ENCODE measurements around the gene ZNRF3.
A peak's percentile ranks its signal among the peaks of the same experiment; 100 is the strongest.
"Not testable (repeated sequence)": the region's sequence is repeated elsewhere in the genome, so short reads cannot be mapped to it uniquely, and the experiment has no call there.

The ZNRF3 gene

DNA sequence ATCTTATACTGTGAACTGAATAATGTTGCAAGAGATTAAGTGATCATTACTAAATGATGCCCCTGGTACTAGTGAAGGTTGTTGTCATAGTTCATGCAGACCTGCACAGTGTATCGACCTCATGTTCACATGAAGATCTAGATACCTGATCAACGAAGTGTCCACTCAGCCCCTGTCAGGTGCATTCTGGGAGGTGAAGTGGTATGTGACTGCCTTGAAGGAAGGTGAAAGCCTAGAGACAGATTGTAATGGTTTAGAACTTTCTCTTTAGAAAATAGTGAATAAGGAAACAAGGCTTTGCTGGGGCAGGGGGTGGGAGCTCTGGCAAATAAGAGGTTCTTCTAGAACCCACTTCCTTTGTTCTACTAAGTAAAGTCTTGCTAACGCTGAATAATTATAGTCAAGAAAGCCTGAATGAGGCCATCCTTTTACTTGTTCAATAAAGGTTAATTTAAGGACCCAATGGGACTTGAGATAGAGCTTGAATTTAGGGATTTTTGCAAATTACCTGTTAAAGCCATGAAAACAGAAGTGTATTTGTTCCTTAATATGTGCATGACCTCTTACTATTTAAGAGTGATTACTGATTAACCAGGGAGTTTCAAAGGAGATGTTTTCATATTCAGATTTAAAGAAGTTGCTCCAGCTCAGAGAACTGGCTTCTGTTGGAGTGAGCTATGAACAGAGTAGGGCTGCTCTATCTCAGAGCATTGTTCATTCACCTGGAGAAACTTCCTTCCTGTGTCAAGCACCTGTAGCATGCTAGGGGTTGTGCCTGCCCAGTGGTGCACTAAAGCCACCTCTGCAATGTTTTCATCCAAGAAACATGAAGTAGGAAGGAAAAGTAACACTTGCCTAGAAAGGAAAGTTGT is 132.9 kb downstream of the ZNRF3 start:
- DNase-seq, result no peak

DNA sequence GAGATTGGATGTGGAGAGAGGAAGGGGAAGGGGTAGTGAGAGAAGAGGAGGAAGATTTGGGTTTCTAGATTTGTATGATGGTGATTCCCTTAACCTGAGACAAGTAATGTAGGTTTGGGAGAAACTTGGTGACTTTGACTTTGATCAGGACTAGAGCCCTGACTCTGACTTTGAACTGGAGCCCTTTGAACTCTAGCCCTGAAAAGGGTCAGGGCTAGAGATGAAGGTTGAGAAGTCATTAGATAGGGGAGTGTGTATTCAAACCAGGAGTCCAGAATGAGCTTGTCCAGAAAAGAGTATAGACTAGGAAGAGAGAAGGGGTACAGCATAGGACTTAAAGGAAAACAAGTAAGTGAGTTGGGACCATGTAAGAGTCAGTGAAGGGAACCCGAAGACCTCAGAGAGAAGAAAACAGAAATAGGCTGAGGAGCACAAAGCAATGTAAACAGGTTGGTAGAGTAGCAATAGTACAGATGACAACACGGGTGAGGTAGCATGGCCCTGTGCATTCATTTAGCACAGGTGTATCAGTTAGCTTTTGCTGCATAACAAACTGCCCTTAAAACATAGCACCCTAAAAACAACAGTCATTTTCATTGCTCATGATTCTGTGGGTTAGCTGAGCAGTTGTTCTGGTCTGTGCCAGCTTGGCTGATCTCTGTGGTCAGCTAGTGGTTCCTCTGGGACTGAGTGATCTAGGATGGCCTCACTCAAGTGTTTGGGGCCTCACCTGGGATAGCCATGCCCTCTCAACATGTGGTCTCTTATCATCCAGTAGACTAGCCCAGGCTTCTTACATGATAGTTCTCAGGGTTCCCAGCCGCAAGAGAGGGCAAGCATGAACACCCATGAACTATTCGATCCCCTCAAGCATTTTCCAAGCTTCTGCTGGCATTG is 135.2 kb downstream of the ZNRF3 start:
- DNase-seq, result no peak

DNA sequence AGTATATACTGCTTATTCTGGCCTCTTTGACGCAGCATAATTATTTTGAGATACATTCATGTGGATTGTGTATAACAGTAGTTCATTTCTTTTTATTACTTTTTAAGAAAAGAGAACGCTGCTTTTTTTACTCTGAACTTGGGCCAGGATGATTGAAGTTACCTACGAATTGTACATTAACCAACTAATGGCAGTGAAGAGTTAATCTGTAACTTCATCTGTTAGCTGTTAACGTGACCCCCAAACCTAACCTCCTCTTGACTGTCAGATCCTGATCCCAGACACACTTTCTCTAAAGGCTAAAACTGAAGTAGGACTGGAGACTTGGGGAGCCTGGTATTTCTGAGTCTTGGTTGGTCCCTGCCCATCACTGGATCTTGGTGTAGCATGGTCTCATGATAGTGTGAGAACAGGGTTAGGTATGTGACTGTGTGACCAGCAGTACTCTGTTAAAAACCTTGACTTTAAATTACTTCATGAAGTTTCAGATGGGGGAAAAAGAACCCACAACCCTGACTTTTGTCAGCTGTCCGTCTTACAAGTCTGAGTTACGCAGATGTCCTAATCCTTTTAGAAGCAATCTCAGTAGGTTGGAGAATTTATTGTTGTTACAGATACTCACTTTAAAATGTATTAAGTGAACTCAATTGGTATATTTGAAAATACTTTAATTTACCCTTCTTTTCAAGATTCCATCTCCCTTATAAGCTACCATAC is 138.9 kb downstream of the ZNRF3 start:
- DNase-seq, result no peak

DNA sequence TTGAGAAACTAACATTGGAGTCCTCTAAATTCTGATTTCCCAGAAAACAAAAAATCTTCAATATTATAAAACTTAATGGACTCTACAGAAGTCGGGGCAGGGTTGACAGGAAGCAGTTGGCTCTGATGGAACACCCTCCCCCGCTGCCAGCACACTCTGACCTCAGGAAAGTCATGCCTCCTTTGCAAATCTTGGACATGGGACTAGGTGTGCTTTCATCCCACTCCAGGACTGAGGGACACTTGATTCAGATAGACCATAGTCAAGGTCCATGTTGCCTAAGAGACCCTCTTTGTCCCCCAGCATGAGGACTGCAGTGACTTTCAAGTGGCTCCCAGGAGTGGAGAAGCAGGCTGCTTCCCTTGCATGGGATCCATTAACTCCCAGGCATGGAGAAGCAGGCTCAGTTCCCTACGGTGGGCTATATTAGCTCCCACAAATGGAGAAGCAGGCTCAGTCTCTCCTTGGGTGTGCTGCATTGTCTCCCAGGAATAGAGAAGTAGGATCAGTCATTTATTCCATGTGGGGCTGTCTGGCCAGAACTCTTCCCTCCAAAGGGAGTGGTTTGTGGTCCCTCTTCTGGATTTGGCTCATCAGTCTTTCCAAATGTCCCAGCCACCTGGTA is 139.9 kb downstream of the ZNRF3 start:
- no peak for DNase-seq

DNA sequence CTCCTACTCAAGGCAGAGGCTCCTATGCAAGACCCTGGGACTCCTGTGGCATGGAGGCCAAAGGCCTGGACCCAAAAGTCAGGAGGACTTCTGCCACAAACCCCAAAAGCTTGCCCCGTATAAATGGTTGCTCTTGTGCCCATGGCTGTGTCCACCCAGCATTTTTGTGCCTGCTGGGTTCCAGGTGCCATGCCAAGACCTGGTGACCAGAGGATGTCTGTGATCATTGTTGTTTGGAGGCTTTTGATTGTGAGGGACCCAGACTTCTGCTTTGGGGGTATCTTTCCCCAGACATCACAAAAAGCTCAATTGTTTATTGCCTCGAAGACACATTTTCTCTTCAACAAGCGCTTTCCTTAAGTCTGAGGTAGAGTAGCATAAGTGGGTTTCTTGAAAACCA is 143.2 kb downstream of the ZNRF3 start:
- DNase-seq, result no peak

DNA sequence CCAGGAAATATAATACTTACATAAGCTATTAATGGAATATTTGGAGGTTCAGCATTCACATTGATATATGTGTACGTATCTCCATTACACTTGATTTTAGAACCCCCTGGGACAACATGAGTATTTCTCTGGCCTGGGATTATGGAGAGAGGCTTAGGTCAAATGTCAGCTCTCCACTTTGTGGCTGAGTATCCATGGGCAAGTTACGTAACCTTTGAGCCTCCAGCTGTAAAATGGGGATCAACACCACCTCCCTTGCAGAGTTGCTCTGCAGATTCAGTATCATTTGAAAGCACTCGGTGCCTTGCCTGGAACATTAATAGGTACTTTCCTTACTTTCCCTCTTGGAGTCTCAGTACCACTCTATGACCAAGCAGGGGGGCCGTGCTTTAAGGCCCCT is 145.1 kb downstream of the ZNRF3 start:
- DNase-seq, result no peak

DNA sequence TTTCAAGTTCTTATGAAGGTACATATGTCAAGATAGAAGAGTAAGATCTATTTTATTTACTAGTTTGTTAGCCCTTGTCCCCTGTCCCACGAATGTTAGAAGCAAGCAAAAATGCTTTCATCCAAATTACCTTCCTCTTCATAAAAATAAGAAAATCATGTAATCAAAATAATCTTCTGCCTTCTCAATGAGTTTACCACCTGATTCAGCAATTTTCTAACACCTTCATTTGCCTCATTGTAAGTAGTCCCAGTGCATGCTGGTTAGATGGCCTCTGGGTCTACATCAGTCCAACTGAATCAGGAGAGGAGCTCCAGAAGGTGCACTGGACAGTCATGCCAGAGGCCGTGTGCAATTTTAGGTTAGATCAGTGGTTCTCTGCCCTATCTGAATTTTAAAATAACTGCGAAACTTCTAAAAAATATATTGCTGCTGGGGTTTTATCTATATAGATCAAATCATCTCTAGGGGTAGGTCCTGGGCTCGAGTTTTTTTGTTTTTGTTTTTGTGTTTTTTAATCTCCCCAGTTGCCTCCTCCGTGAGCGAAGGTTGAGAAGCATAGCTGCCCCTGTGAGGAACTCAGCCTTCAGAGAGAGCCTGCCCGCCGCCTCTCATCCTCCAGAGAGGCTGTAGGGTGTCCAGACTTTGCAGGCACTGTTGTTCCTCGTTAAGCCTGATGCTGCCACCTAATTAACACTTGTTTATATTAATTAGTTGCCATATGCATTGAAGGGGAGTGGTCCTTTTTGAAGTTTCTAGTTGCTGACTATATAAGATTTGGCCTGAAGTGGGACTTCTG is 146.0 kb downstream of the ZNRF3 start:
- no peak for DNase-seq

DNA sequence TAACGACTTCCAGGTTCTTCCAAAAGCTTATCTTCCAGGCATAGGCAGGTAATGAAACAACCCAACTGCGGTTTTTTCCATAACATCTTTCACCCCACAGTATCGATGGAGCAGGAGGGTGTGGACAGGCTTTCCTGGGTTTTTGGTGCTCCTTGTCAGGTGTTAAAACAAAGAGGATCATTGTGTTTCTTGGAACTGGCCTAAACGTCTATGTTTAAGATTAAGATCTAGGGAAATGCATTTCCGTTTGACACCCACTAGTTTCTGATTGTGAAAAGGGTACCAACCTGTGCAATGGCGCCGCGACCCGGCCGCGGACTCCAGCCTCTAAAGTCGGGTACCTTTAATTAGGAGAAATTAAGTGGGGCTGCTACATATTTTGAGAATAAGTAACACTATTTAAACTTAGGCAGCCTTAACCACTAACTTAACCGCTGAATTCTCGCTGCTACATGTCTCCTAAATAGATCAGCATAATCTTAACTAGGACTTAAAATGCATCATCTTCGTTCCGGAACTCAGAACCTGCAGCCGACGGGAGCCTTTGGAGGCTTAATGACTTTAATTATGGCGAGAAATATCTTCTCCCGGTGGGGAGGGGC is 146.7 kb downstream of the ZNRF3 start:
- no peak for DNase-seq

DNA sequence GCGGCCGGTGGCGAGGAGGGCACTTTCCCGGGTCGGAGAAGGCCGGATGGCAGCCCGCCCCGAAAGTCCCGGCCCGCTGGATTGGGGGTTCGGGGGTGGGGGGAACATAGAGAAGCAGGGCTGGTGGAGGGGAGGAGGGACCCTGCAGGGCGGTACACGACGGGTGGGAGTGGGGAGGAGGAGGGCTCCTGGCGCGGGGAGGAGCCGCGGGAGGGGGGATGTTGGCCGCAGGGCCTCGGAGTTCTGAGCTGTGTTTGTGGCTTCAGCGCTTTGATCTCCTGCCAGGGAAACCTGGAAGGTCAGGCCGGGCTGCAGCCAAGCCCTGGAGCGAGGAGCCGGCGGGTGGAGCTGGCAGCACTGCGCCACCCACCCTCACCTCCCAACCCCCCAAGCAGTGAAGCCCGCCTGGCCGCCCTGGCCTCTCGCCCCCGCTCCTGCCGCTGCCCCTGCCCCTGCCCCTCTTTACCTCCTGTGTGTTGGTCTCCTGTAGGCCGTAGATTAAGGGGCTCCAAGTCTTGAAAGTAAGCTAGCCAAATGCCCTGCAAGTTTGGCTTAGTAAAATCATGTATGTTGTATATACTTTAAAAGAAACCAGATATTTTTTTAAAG is 147.3 kb downstream of the ZNRF3 start:
- no peak for DNase-seq

DNA sequence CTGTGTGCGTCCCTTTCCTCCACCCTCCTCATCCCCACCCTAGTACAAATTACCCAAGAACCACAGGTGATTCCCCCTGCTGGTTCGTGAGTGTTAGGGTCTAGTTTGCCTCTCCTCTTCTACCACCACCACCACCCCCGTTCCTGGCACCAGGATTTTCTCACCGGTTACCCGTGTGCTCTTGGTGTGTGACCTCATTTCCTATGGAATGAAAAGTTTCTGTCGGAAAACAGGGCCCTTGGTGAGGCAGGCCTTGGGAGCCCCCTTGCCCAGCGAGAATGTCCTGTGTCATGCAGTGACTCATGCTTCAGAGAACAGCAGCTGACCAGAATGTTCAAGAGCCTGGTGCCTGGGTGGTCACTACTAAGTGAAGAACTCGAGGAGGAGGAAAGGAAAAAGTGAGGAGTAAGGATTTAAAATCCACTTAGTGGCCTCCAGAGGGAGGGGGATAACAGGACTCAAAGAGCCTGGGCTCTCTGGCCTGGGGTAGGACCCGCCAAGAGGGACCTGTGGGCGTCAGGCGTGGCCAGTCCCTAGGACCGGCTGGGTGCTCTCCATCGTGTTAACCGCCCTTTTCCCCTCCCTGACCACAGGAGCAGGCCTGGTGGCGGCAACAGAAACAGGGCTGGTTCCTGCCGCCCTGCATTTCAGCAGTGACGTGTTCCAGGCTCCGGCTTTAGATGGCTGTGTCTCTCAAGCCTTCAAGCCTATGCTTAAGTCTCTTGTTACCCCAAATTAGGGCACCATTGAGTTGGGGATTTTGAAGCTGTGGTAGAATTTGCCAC is 148.0 kb downstream of the ZNRF3 start:
- no peak for DNase-seq

DNA sequence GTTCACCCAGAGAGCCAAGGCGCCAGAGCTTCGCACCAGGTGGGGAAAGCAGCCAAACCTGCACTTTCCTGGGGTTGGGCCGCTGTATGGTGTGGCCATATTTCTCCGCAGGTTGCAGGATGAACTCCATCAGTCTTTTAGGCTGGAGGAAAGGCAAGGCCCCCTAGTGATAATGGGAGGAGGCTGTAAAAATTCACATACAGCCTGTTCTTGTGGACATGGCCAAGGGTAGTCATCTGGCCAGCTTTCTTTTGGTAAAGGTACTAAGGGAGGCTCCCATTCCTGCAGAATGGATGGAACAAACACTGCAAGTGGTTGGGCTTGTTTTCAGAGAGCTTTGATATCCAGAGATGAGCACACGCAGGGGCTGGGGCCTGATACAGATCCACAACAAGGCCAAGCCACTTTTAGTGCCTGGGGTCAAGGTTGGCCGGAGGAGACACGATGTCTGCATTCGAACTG is 148.7 kb downstream of the ZNRF3 start:
- DNase-seq, result no peak

DNA sequence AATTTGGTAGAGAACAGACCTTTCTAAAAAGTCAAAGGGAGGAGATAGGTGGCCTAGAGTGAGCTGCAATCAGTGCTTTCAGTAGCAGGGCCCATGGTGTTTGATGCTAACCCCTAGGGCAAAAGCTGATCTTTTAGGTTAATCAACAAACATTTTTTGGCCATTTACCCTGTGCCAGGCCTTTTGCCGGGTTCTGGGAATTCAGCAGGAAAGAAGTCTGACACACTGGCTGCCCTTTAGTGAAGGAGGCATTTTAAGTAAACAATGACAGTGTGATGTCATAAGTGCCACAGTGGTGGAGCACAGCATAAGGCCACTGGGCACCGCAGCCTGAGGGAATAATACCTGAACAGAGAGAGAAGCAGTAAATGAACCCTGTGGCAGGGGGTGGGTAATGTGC is 149.2 kb downstream of the ZNRF3 start:
- no peak for DNase-seq

DNA sequence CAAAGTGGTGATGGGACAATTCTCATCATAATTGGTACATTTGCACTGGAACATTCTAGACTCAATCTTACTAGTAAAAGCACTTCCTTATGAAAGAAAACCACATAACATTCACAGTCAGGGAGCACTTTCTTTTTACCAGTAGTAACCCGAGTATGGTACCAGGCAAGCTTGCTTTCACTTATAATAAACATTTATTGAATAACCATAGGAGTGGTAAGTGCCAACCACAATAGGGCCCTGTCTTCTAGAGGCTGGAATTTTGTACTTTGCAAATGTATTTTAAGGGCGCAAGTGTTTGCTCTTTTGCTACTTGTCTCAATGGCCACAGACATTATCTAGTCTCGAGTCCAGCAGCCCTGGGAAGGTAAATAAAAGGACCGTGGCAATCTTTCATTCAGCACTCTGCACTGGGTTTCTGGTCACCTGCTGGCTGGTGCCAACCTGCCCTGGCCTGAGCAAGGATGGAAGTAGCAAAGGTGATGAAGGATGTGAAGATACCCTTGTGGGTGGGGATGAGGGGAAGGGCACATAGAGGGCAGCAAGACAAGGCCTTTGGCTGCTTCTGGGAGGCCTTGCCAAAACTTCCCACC is 154.1 kb downstream of the ZNRF3 start:
- DNase-seq, result no peak

DNA sequence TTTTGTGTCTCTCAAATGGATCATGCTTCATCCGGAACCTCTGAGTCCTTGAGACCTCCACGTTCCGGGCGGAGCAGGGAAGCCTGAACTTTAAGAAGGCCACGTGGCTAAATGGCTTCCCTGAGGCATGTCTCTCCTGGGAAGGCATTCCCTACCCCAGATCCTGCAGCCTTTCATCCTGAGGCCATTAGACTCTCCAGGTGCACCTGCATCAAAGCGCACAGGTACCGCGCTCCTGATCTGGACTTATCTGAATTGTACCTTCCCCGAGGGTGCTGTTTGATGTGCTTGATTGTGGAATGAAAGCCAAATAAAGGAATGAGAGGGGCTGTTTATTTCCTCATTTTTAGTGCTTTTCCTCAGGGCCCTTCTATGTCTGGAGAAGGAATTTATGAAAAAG is 155.8 kb downstream of the ZNRF3 start:
- no peak for DNase-seq

DNA sequence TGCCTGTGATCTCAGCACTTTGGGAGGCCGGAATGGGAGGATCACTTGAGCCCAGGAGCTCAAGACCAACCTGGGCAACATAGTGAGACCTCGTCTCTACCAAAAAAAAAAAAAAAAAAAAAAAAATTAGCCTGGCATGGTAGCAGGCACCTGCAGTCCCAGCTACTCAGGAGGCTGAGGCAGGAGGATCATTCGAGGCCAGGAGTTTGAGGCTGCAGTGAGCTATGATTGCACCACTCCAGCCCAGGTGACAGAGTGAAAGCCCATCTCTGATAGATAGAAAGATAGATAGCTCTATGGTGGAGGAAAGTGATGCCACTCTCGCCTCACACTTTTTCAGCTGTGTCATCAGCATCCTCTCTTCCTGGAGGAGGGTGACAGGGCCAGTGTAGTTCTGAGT is 156.3 kb downstream of the ZNRF3 start:
- DNase-seq, result not testable (repeated sequence)

DNA sequence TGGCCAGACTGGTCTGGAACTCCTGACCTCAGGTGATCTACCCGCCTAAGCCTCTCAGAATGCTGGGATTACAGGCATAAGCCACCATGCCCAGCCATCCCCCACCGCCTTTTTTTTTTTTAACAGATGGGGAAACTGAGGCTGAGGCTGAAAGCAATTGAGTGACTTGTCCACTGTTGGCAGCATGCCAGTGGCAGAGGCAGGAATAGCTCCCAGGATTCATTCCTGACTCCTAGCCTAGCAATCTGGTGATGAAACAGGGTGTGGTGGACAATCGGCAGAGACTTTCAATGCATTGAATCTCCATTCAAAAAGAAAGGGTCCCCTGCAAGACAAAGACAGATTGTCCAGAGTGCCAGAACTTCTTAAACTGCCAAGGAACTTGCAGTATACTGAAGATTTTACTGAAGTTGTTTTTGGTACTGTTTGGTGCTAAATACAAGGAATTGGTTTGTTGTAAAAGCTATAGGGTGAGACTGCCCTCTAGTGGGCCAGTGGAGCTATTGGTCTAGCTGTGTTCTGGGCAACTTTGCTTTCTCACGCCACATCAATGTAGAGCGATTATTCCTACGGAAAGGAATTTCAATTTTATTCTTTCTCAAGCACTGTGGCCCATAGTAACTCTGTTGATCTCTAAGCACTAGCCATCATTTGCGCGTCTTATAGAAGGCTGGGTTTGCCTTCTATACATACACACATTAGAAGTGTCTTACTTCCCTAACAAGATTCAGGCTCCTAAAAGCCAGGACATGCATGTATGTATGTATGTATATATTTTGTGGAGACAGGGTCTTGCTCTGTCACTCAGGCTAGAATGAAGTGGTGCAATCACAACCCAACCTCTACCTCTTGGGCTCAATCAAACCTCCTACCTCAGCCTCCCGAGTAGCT is 157.3 kb downstream of the ZNRF3 start:
- peak; percentile 72 for DNase-seq

DNA sequence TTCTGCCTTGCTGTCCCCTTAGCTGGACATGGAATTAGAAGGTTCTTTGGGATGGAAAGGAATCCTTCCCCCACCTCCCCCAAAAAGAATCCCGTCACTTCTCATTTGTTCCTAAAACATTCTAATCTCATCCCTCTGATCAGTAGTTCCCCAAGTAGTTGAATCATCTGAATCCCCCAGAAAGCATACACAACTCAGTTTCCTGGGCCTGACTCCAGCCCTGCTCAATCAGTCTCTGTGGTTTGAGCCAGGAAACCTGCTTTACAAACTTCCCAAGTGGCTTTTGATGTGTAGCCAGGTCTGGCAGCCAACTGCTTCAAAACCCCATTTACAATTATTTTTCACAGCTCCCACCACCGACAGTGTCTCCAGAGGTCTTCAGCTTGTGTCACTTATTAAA is 158.0 kb downstream of the ZNRF3 start:
- DNase-seq, result no peak

DNA sequence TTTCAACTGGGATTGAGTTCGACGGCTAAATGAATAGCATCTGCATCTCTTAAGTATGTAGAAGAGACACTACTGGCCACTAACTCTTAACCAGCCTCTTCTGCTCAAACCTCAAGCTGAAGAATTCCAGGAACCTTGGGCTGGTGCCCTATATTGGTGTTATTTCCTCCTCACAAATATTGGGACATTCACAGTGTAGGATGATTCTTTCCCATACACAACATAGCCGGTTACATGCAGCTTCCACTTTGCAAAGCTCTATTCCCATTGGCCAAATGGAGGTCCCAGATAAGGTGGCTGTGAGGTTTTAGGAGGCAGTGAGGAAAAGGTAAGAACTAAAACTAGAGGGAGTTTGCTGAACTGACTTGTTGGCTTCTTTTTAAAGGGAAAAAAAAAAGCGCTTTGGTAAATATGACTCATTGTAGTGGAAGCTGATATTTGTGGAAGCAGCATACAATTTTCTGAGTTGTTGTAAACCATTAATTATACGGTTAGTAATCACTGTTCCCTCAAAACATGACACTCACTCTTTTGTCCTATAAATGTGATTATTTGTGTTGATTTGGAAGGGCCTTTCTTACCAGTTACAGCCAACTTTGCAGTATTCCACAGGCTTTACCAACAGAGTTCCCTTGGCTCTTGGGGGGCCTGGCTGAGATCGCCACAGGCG is 160.7 kb downstream of the ZNRF3 start:
- no peak for DNase-seq
